HG02852 (cell line): ENCODE data around the gene ZNF587B.
"Not testable (repeated sequence)": the region's sequence is repeated elsewhere in the genome, so short reads cannot be mapped to it uniquely, and the experiment has no call there.

Source experiments
- ATAC-seq: cut with Tn5 transposase; IDR thresholded peaks from one replicate; pipeline ENCODE4 v1.9.1; 2021; ENCODE audit warnings: mild to moderate bottlenecking, moderate library complexity; ENCODE audit not compliant: unreplicated experiment

The ZNF587B gene

GRCh38 chr19:57830071-57830602 is at the start of gene ZNF587B:
Gene ZNF587B (plus strand): TSS chr19:57830299. CDS start chr19:57830529, 230 bp downstream.
- no peak for ATAC-seq

GRCh38 chr19:57786286-57786685 is 43.8 kb upstream of the ZNF587B start:
- ATAC-seq: no peak

GRCh38 chr19:57786906-57787305 is 43.2 kb upstream of the ZNF587B start:
- ATAC-seq: no peak

- no peak for ATAC-seq
Observed at GRCh38 chr19:57788114-57788692, 41.9 kb upstream of the ZNF587B start.

GRCh38 chr19:57789288-57789687 is 40.8 kb upstream of the ZNF587B start:
- ATAC-seq: no peak

GRCh38 chr19:57796580-57796979 is 33.5 kb upstream of the ZNF587B start:
- ATAC-seq: not testable (repeated sequence)

- no peak for ATAC-seq
Observed at GRCh38 chr19:57800696-57801095, 29.4 kb upstream of the ZNF587B start.

- ATAC-seq: no peak
Observed at GRCh38 chr19:57802269-57802668, 27.8 kb upstream of the ZNF587B start.

GRCh38 chr19:57803265-57803593 is 26.9 kb upstream of the ZNF587B start:
- ATAC-seq: no peak

GRCh38 chr19:57803594-57804325 is 26.3 kb upstream of the ZNF587B start:
- ATAC-seq: no peak

- ATAC-seq: no peak
Observed at GRCh38 chr19:57807541-57807940, 22.6 kb upstream of the ZNF587B start.

- not testable (repeated sequence) for ATAC-seq
Observed at GRCh38 chr19:57810410-57811295, 19.4 kb upstream of the ZNF587B start.

- no peak for ATAC-seq
Observed at GRCh38 chr19:57812226-57812625, 17.9 kb upstream of the ZNF587B start.

- not testable (repeated sequence) for ATAC-seq
Observed at GRCh38 chr19:57812975-57813820, 16.9 kb upstream of the ZNF587B start.

- ATAC-seq: no peak
Observed at GRCh38 chr19:57813919-57814504, 16.1 kb upstream of the ZNF587B start.

- ATAC-seq: peak; percentile 67
Observed at GRCh38 chr19:57814505-57815246, 15.4 kb upstream of the ZNF587B start, which contains the start of gene ZNF552. Gene ZNF552 (minus strand): TSS chr19:57814913. CDS start chr19:57814743, 170 bp downstream.

- ATAC-seq: no peak
Observed at GRCh38 chr19:57815247-57816075, 14.6 kb upstream of the ZNF587B start.

- no peak for ATAC-seq
Observed at GRCh38 chr19:57816652-57817051, 13.4 kb upstream of the ZNF587B start.
